NCI-H460 (cell line): ENCODE results near the gene LINGO1. TPM values are rescaled to one million over a fixed set of nuclear protein-coding genes. Genes with fewer than 3 reads are reported as not detected.

ENCODE experiments used
- DNase-seq: peaks from one replicate; pipeline ENCODE4 v3.0.0-alpha.2; 2016; ENCODE audit warnings: low read depth; ENCODE audit errors: extremely low read depth
- polyA plus RNA-seq: library from polyadenylated mRNA; depleted of rRNA; stranded (reverse); fragments of >200 nt; gene quantifications from 2 replicates; pipeline ENCODE4 v1.2.3, GENCODE V29; 2014; cell fraction: nucleus; rRNA removed
- total RNA-seq: library from RNA; depleted of rRNA; stranded (reverse); fragments of >200 nt; shearing (Covaris generic); gene quantifications from 2 replicates; pipeline ENCODE4 v1.2.3, GENCODE V29; 2014; rRNA removed

Gene LINGO1
- 0.14 and 0.52 TPM in 2 replicates for total RNA-seq
- not detected in 2 replicates for polyA plus RNA-seq

GRCh38 chr15:77632534-77633133 lies at the start of gene LINGO1:
Gene LINGO1 (minus strand): TSS chr15:77632912. CDS start chr15:77632315, 597 bp downstream.
- no peak for DNase-seq

GRCh38 chr15:77681362-77681761 lies 48.6 kb upstream of the LINGO1 start:
- no peak for DNase-seq

GRCh38 chr15:77676569-77677375 lies 44.1 kb upstream of the LINGO1 start:
- no peak for DNase-seq

GRCh38 chr15:77675806-77676415 lies 43.2 kb upstream of the LINGO1 start:
- DNase-seq = no peak

GRCh38 chr15:77674327-77674726 lies 41.6 kb upstream of the LINGO1 start:
- DNase-seq = no peak

GRCh38 chr15:77673866-77674265 lies 41.2 kb upstream of the LINGO1 start:
- no peak for DNase-seq

GRCh38 chr15:77672135-77672534 lies 39.4 kb upstream of the LINGO1 start:
- DNase-seq = no peak

- no peak for DNase-seq
Measured at GRCh38 chr15:77671362-77672056, 38.8 kb upstream of the LINGO1 start.

- DNase-seq = no peak
Measured at GRCh38 chr15:77670558-77671361, 38.0 kb upstream of the LINGO1 start.

- no peak for DNase-seq
Measured at GRCh38 chr15:77669896-77670295, 37.2 kb upstream of the LINGO1 start.

GRCh38 chr15:77667338-77668234 lies 34.9 kb upstream of the LINGO1 start:
- no peak for DNase-seq

- no peak for DNase-seq
Measured at GRCh38 chr15:77666296-77666660, 33.6 kb upstream of the LINGO1 start.

- DNase-seq = no peak
Measured at GRCh38 chr15:77665530-77666295, 33.0 kb upstream of the LINGO1 start.

- no peak for DNase-seq
Measured at GRCh38 chr15:77664428-77664827, 31.7 kb upstream of the LINGO1 start.

GRCh38 chr15:77663256-77663655 lies 30.5 kb upstream of the LINGO1 start:
- DNase-seq = no peak

GRCh38 chr15:77659350-77660321 lies 26.9 kb upstream of the LINGO1 start:
- peak; percentile 34 for DNase-seq

- no peak for DNase-seq
Measured at GRCh38 chr15:77658304-77658703, 25.6 kb upstream of the LINGO1 start.
